Panc1 (cell line): ENCODE measurements around the gene ANXA6. TPM values are rescaled to one million over a fixed set of nuclear protein-coding genes. Genes with fewer than 3 reads are reported as not detected.

Source experiments
- ATAC-seq: fragments of 200-7000 bp; cut with Tn5 transposase; 2 replicates; pipeline ENCODE4 v1.9.1; 2020; ENCODE audit warnings: mild to moderate bottlenecking, moderate library complexity
- BruUV-seq: library from RNA; stranded (reverse); fragments of 400-500 nt; replicated peaks from 2 replicates; lab custom pipeline; 2021; lab: Mats Ljungman, UMichigan
- CTCF ChIA-PET: fragments of 300-600 bp; sonication (Branson Sonifier 250); formaldehyde crosslinking; loops from one replicate; lab custom pipeline; 2022; ENCODE audit warnings: antibody characterized with exemption; lab: Charles Lee
- POLR2A ChIA-PET: fragments of 300-600 bp; sonication (Branson Sonifier 250); formaldehyde crosslinking; loops from one replicate; lab custom pipeline; 2022; ENCODE audit warnings: antibody characterized with exemption; lab: Charles Lee
- DNase-seq: peaks from one replicate; pipeline ENCODE4 v3.0.0-alpha.2; 2010; ENCODE audit warnings: low read depth, low spot score
- H3K27ac ChIP-seq: 2 replicates; pipeline ENCODE4 v1.5.1; 2011; ENCODE audit warnings: mild to moderate bottlenecking, low read length, inconsistent platforms
- H3K27me3 ChIP-seq: fragments of 200-500 bp; sonication (Bioruptor generic); 2 replicates; pipeline ENCODE4 v1.6.0; 2014; ENCODE audit warnings: low read length, inconsistent platforms; ENCODE audit not compliant: control insufficient read depth, insufficient read depth
- H3K36me3 ChIP-seq: fragments of 200-500 bp; sonication (Bioruptor generic); 2 replicates; pipeline ENCODE4 v1.5.1; 2014; ENCODE audit warnings: inconsistent platforms, mild to moderate bottlenecking, low read length, moderate library complexity; ENCODE audit not compliant: control insufficient read depth, insufficient read depth
- H3K4me1 ChIP-seq: 2 replicates; pipeline ENCODE4 v1.5.1; 2011; ENCODE audit warnings: inconsistent platforms, mild to moderate bottlenecking, low read length, moderate library complexity; ENCODE audit not compliant: control insufficient read depth, insufficient read depth
- H3K4me3 ChIP-seq, 2 experiments: 2 replicates each; pipeline ENCODE4 v1.5.1; 2011 to 2012; ENCODE audit warnings: low read depth in 2 of 2, low read length in 2 of 2, mild to moderate bottlenecking in 2 of 2, inconsistent platforms in 1 of 2, moderate library complexity in 1 of 2
- H3K9me3 ChIP-seq: fragments of 200-500 bp; sonication (Bioruptor generic); 2 replicates; pipeline ENCODE4 v1.5.1; 2014; ENCODE audit warnings: low read depth, mild to moderate bottlenecking, inconsistent platforms, low read length, moderate library complexity; ENCODE audit not compliant: control insufficient read depth, insufficient read depth
- CTCF ChIP-seq: fragments of 450-650 bp; IDR thresholded peaks from 2 replicates; pipeline ENCODE4 v1.5.1; 2017; ENCODE audit warnings: mild to moderate bottlenecking
- POLR2AphosphoS5 ChIP-seq: IDR thresholded peaks from 2 replicates; pipeline ENCODE4 v1.6.1; 2012; ENCODE audit warnings: mild to moderate bottlenecking, low read depth, low read length, moderate library complexity
- REST ChIP-seq, 2 experiments: IDR thresholded peaks; 2 replicates each; pipeline ENCODE4 v1.6.1; 2011 to 2012; ENCODE audit warnings: low read depth in 2 of 2, control low read depth in 1 of 2, low read length in 1 of 2, mild to moderate bottlenecking in 1 of 2, moderate library complexity in 1 of 2; ENCODE audit not compliant: insufficient read depth in 1 of 2
- SIN3A ChIP-seq: IDR thresholded peaks from 2 replicates; pipeline ENCODE4 v1.6.1; 2012; ENCODE audit warnings: low read depth, mild to moderate bottlenecking, low read length, moderate library complexity, borderline replicate concordance; ENCODE audit not compliant: insufficient read depth
- TCF7L2 ChIP-seq: IDR thresholded peaks from 2 replicates; pipeline ENCODE4 v1.6.1; 2011; ENCODE audit warnings: mild to moderate bottlenecking, low read depth, low read length, inconsistent platforms
- in situ Hi-C: cut with HindIII; loops from 2 replicates; pipeline ENCODE4 v1.10.0; 2016; ENCODE audit warnings: low sequenced_read_pairs, low pct_unique_long_range_greater_than_20kb
- intact Hi-C: fragments of 100-400 bp; cut with micrococcal nuclease; formaldehyde crosslinking; loops from one replicate; pipeline ENCODE4 v1.10.0; 2022; ENCODE audit not compliant: unreplicated experiment
- total RNA-seq: library from RNA; stranded (reverse); gene quantifications from one replicate; pipeline ENCODE4 v1.2.1, GENCODE V29; 2021; ENCODE audit not compliant: unreplicated experiment

Gene ANXA6
- total RNA-seq, 1 experiment from 2014 or later: 60.0 TPM

GRCh38 chr5:151056379-151057325 is 100.9 kb downstream of the ANXA6 start:
- no TSS peak for BruUV-seq
- intact Hi-C loops: no loop called here
- TF ChIP-seq TCF7L2: no peak
- TF ChIP-seq CTCF: no peak
- TF ChIP-seq REST (IDR thresholded peaks at IDR 0.05; ENCODE audit: insufficient read depth in 1 of 2, low read depth in 2 of 2, low read length in 1 of 2): no peak
- TF ChIP-seq SIN3A: no peak
- no peak for TF ChIP-seq POLR2AphosphoS5
- DNase-seq (no peak), ATAC-seq (no peak)
- H3K9me3 ChIP-seq: no peaks in the 10 kb centered on the region
- H3K4me1 ChIP-seq: no peaks in the 10 kb centered on the region
- no peak overlapping the region for H3K27ac ChIP-seq
- in situ Hi-C loops: no loop called here
- H3K27me3 ChIP-seq: no peaks in the 10 kb centered on the region
- ChIA-PET CTCF (no interaction called here), POLR2A (no interaction called here)
- no peak overlapping the region for H3K4me3 ChIP-seq
- H3K36me3 ChIP-seq: 0 out of 2 replicates have a peak, but pooled peaks cover 2% of the 10 kb centered on the region

GRCh38 chr5:151055336-151055735 is 102.2 kb downstream of the ANXA6 start:
- H3K4me3 ChIP-seq: no peak overlapping the region
- H3K9me3 ChIP-seq: no peaks in the 10 kb centered on the region
- no peaks in the 10 kb centered on the region for H3K27me3 ChIP-seq
- DNase-seq: no peak
- 0 out of 2 replicates have a peak, but pooled peaks cover 2% of the 10 kb centered on the region for H3K36me3 ChIP-seq
- no TSS peak for BruUV-seq
- ChIA-PET CTCF (interaction anchor here (0.6 kb wide), 1 partner anchor 263 kb away, joined by 3 read pairs; no protein-coding TSS in a partner anchor), POLR2A (no interaction called here)
- no peaks in the 10 kb centered on the region for H3K4me1 ChIP-seq
- in situ Hi-C loops: no loop called here
- no peak for TF ChIP-seq CTCF
- TF ChIP-seq TCF7L2: no peak
- no peak for TF ChIP-seq SIN3A
- no peak for TF ChIP-seq POLR2AphosphoS5
- no peak for TF ChIP-seq REST (IDR thresholded peaks at IDR 0.05; ENCODE audit: insufficient read depth in 1 of 2, low read depth in 2 of 2, low read length in 1 of 2)
- no peak overlapping the region for H3K27ac ChIP-seq
- intact Hi-C loops: no loop called here
- ATAC-seq: no peak
